Loucy (cell line): ENCODE results near the gene AMZ1.

Source experiments
- H2AFZ ChIP-seq: fragments of 200-600 bp; sonication (generic); 2 replicates; pipeline ENCODE4 v1.6.0; 2016; ENCODE audit warnings: antibody characterized with exemption, mild to moderate bottlenecking, low read length, moderate library complexity
- H3F3A ChIP-seq: fragments of 200-600 bp; 2 replicates; pipeline ENCODE4 v1.6.0; 2016; ENCODE audit warnings: antibody characterized with exemption, low read depth, mild to moderate bottlenecking
- H3K27me3 ChIP-seq: fragments of 200-600 bp; sonication (generic); 2 replicates; pipeline ENCODE4 v1.6.1; 2014; ENCODE audit warnings: low read length, mild to moderate bottlenecking; ENCODE audit not compliant: insufficient read depth, poor library complexity, severe bottlenecking
- H3K36me3 ChIP-seq: fragments of 200-600 bp; sonication (generic); 2 replicates; pipeline ENCODE4 v1.6.1; 2016; ENCODE audit warnings: low read length; ENCODE audit not compliant: insufficient read depth
- H3K4me1 ChIP-seq: fragments of 200-600 bp; sonication (generic); 2 replicates; pipeline ENCODE4 v1.5.1; 2014; ENCODE audit warnings: low read length, mild to moderate bottlenecking; ENCODE audit not compliant: insufficient read depth, poor library complexity, severe bottlenecking
- H3K4me2 ChIP-seq: fragments of 200-600 bp; sonication (generic); 2 replicates; pipeline ENCODE4 v1.6.0; 2014; ENCODE audit warnings: antibody characterized with exemption, low read length, low read depth, mild to moderate bottlenecking; ENCODE audit not compliant: poor library complexity, severe bottlenecking
- H3K4me3 ChIP-seq: fragments of 200-600 bp; sonication (generic); 2 replicates; pipeline ENCODE4 v1.5.1; 2014; ENCODE audit warnings: low read length, mild to moderate bottlenecking, mixed read lengths; ENCODE audit not compliant: poor library complexity, severe bottlenecking
- H3K79me2 ChIP-seq: fragments of 200-600 bp; sonication (generic); 2 replicates; pipeline ENCODE4 v1.6.1; 2014; ENCODE audit warnings: low read length; ENCODE audit not compliant: insufficient read depth
- H3K9ac ChIP-seq: fragments of 200-600 bp; sonication (generic); 2 replicates; pipeline ENCODE4 v1.6.0; 2014; ENCODE audit warnings: mild to moderate bottlenecking, low read depth, low read length, moderate library complexity; ENCODE audit not compliant: poor library complexity, severe bottlenecking
- H3K9me2 ChIP-seq: fragments of 200-600 bp; sonication (generic); replicated peaks from 2 replicates; pipeline ENCODE4 v1.6.1; 2016; ENCODE audit warnings: low read depth, low read length, mixed read lengths
- H3K9me3 ChIP-seq: fragments of 200-600 bp; sonication (generic); 2 replicates; pipeline ENCODE4 v1.6.1; 2014; ENCODE audit warnings: mild to moderate bottlenecking, antibody characterized with exemption, low read length, low read depth; ENCODE audit not compliant: insufficient read depth
- H4K20me1 ChIP-seq: fragments of 200-600 bp; sonication (generic); 2 replicates; pipeline ENCODE4 v1.6.0; 2014; ENCODE audit warnings: antibody characterized with exemption, low read length, mild to moderate bottlenecking; ENCODE audit not compliant: insufficient read depth, poor library complexity, severe bottlenecking
- EZH2phosphoT487 ChIP-seq: fragments of 200-600 bp; IDR thresholded peaks from 2 replicates; pipeline ENCODE4 v1.6.1; 2018; ENCODE audit warnings: antibody characterized with exemption, mild to moderate bottlenecking, moderate library complexity, borderline replicate concordance
- TF ChIP-seq, protein P1 (sequence below): fragments of 200-600 bp; sonication (generic); conservative IDR thresholded peaks from 2 replicates; pipeline ENCODE4 v1.5.1; 2014; ENCODE audit warnings: mild to moderate bottlenecking, antibody characterized with exemption, low read length

The AMZ1 gene

DNA sequence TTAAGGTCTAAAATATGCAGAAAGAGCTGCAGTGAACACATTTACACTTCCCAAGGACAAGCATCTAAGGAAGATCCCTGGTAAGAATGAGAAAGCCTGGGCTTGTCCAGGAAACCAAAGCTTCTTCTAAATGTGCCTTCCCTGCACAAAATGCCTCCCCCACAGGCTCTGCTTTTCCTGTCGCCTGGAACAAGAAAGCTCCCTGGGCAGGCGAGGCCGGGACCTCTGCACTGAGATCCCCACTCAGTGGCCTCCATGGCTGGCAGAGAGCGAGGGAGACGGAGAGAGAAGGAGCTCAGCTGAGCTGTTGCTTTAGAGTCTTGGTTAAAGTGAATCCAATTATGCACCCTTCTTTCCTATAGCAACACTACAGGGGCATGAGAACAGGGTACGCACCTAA lies 75.6 kb downstream of the AMZ1 start:
- H3K4me1 ChIP-seq = peaks cover 24% of the 10 kb centered on the region
- H3K9me3 ChIP-seq = no peaks in the 10 kb centered on the region
- H3K27me3 ChIP-seq = no peaks in the 10 kb centered on the region
- H3K9ac ChIP-seq = no peak overlapping the region
- TF ChIP-seq, protein P1, sequence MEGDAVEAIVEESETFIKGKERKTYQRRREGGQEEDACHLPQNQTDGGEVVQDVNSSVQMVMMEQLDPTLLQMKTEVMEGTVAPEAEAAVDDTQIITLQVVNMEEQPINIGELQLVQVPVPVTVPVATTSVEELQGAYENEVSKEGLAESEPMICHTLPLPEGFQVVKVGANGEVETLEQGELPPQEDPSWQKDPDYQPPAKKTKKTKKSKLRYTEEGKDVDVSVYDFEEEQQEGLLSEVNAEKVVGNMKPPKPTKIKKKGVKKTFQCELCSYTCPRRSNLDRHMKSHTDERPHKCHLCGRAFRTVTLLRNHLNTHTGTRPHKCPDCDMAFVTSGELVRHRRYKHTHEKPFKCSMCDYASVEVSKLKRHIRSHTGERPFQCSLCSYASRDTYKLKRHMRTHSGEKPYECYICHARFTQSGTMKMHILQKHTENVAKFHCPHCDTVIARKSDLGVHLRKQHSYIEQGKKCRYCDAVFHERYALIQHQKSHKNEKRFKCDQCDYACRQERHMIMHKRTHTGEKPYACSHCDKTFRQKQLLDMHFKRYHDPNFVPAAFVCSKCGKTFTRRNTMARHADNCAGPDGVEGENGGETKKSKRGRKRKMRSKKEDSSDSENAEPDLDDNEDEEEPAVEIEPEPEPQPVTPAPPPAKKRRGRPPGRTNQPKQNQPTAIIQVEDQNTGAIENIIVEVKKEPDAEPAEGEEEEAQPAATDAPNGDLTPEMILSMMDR = no peak
- no peak for TF ChIP-seq EZH2phosphoT487
- H3K9me2 ChIP-seq = no peaks in the 10 kb centered on the region
- H3F3A ChIP-seq = no peaks in the 10 kb centered on the region
- H3K4me2 ChIP-seq = no peak overlapping the region
- no peak overlapping the region for H2AFZ ChIP-seq
- no peak overlapping the region for H3K4me3 ChIP-seq
- H3K36me3 ChIP-seq = peaks cover 35% of the 10 kb centered on the region; the same call in 1 of the 2 replicates
- peaks cover 29% of the 10 kb centered on the region; the same call in 1 of the 2 replicates for H3K79me2 ChIP-seq
- no peaks in the 10 kb centered on the region for H4K20me1 ChIP-seq

DNA sequence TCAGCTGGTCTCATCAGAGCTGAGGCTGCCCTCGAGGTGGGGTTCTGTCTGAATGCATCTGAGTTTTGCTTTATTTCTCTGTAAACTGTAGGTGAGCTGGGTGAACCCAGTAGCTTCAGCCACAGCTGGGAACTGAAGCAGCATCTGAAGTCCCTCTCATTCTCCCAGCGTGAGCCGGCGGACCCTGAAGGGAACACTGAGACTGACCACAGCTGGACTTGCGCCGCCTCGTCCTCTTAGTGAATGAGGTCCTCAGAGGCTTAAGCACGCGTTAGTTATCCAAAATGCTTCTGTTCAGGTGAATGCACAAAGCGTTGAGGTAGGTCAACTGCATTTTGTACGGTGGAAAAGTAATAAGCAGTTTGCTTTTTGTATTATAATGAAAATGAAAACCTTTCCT lies 76.6 kb downstream of the AMZ1 start:
- Histone ChIP-seq H3K4me3 (no peak overlapping the region), H3K79me2 (peaks cover 27% of the 10 kb centered on the region; the same call in 1 of the 2 replicates), H3K9me3 (no peaks in the 10 kb centered on the region), H3K9me2 (no peaks in the 10 kb centered on the region), H4K20me1 (no peaks in the 10 kb centered on the region), H3K9ac (no peak overlapping the region), H3K27me3 (no peaks in the 10 kb centered on the region), H3K36me3 (peaks cover 35% of the 10 kb centered on the region; the same call in 1 of the 2 replicates), H3K4me1 (peaks cover 15% of the 10 kb centered on the region), H2AFZ (no peak overlapping the region), H3F3A (no peaks in the 10 kb centered on the region), H3K4me2 (no peak overlapping the region)
- TF ChIP-seq, protein P1 = no peak
- no peak for TF ChIP-seq EZH2phosphoT487
